ENCODE results near the gene LLCFC1.
"Not testable (repeated sequence)": the region's sequence is repeated elsewhere in the genome, so short reads cannot be mapped to it uniquely, and the experiment has no call there.

Gene LLCFC1

GRCh38 chr7:142968229-142968628 is 28.9 kb downstream of the LLCFC1 start:
- H3K4me3 Mint-ChIP-seq, result no peak overlapping the region
- DNase-seq (no peak), ATAC-seq (no peak)
- no peaks in the 10 kb centered on the region for H3K4me1 Mint-ChIP-seq
- no peaks in the 10 kb centered on the region for H3K9me3 Mint-ChIP-seq
- peaks cover 20% of the 10 kb centered on the region for H3K27me3 Mint-ChIP-seq
- no peaks in the 10 kb centered on the region for H3K36me3 Mint-ChIP-seq (ENCODE audit: low read depth)
- H3K27ac Mint-ChIP-seq, result no peak overlapping the region

GRCh38 chr7:142969183-142969582 is 29.9 kb downstream of the LLCFC1 start:
- Mint-ChIP-seq H3K27ac (no peak overlapping the region), H3K36me3 (ENCODE audit: low read depth) (no peaks in the 10 kb centered on the region), H3K4me3 (no peak overlapping the region), H3K4me1 (no peaks in the 10 kb centered on the region), H3K27me3 (peaks cover 20% of the 10 kb centered on the region), H3K9me3 (no peaks in the 10 kb centered on the region)
- ATAC-seq (no peak), DNase-seq (no peak)

- H3K4me3 Mint-ChIP-seq, result no peak overlapping the region
- peaks cover 12% of the 10 kb centered on the region for H3K27me3 Mint-ChIP-seq
- ATAC-seq, result no peak
- no peak overlapping the region for H3K27ac Mint-ChIP-seq
- no peaks in the 10 kb centered on the region for H3K4me1 Mint-ChIP-seq
- no peak for DNase-seq
- H3K9me3 Mint-ChIP-seq, result peaks cover 4% of the 10 kb centered on the region
- H3K36me3 Mint-ChIP-seq (ENCODE audit: low read depth), result no peaks in the 10 kb centered on the region
Observed at GRCh38 chr7:142974626-142975025, 35.3 kb downstream of the LLCFC1 start.

GRCh38 chr7:142978402-142978801 is 39.1 kb downstream of the LLCFC1 start:
- not testable (repeated sequence) for H3K4me1 Mint-ChIP-seq; ATAC-seq; H3K36me3 Mint-ChIP-seq (ENCODE audit: low read depth); H3K27ac Mint-ChIP-seq; DNase-seq; H3K4me3 Mint-ChIP-seq
- Mint-ChIP-seq H3K9me3 (peaks cover 16% of the 10 kb centered on the region), H3K27me3 (peaks cover 14% of the 10 kb centered on the region)

- ATAC-seq, result no peak
- no peak overlapping the region for H3K27ac Mint-ChIP-seq
- DNase-seq, result no peak
- H3K4me3 Mint-ChIP-seq, result no peak overlapping the region
- H3K27me3 Mint-ChIP-seq, result peaks cover 11% of the 10 kb centered on the region
- H3K36me3 Mint-ChIP-seq (ENCODE audit: low read depth), result no peaks in the 10 kb centered on the region
- H3K9me3 Mint-ChIP-seq, result peaks cover 12% of the 10 kb centered on the region
- no peaks in the 10 kb centered on the region for H3K4me1 Mint-ChIP-seq
Observed at GRCh38 chr7:142983825-142984224, 44.5 kb downstream of the LLCFC1 start.

- no peak for DNase-seq
- no peak overlapping the region for H3K27ac Mint-ChIP-seq
- H3K9me3 Mint-ChIP-seq, result peaks cover 12% of the 10 kb centered on the region
- H3K4me3 Mint-ChIP-seq, result no peak overlapping the region
- no peaks in the 10 kb centered on the region for H3K36me3 Mint-ChIP-seq (ENCODE audit: low read depth)
- no peaks in the 10 kb centered on the region for H3K4me1 Mint-ChIP-seq
- H3K27me3 Mint-ChIP-seq, result peaks cover 11% of the 10 kb centered on the region
- ATAC-seq, result no peak
Observed at GRCh38 chr7:142984297-142984696, 45.0 kb downstream of the LLCFC1 start.

All from activated naive CD8-positive, alpha-beta T cell treated with anti-CD3 and anti-CD28 coated beads, Interleukin-2, amount 50 U/mL, for 24 hours (primary cell).